ENCODE results near the gene TMEM88. TPM values are rescaled to one million over a fixed set of nuclear protein-coding genes. Genes with fewer than 3 reads are reported as not detected.

TMEM88 gene
- total RNA-seq, 1 experiment from 2014 or later: 1.5 TPM

DNA sequence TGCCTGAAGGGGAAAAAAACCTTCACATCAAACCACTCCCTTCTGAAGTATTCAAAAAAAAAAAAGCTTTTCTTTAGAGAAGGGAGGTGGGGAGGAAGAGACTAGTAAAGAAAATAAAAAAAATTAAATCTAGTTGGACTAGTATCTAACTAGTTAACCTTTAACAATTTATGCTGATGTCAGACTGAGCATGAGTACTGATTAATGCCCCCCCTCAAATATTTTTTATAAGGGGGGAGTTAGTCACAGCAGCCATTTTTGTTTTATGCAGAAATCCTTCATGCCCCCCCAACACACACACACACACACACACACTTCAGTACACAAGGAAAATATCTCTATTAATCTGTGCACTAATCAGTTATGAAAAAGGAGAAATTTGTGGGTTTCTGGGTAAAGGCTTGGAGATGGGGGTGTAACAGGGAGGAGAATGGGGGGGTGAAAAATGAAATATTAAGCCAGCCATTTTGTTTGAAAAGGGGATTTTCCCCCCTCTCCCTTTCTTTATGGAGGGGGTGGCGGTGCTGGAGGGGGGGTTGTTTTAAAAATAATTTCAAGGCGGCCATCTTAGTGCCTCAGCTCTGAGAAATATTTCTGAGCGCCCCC is 29.0 kb downstream of the TMEM88 start:
- H2AFZ ChIP-seq (ENCODE audit: low read length): peak overlapping the region; percentile 64; the same call in 1 of the 2 replicates
- peaks cover 11% of the 10 kb centered on the region for H3F3A ChIP-seq (ENCODE audit: low read length, unreplicated experiment)
- H3K4me1 ChIP-seq (ENCODE audit: insufficient read depth, low read length): peaks cover 20% of the 10 kb centered on the region
- H3K79me2 ChIP-seq (ENCODE audit: low read length): peaks cover 26% of the 10 kb centered on the region
- no peaks in the 10 kb centered on the region for H4K20me1 ChIP-seq (ENCODE audit: low read length)
- peak overlapping the region; percentile 15; the same call in 1 of the 2 replicates for H3K27ac ChIP-seq (ENCODE audit: low read length)
- H3K36me3 ChIP-seq (ENCODE audit: low read depth, low read length): no peaks in the 10 kb centered on the region
- TF ChIP-seq EZH2phosphoT487 (IDR thresholded peaks at IDR 0.05; ENCODE audit: borderline replicate concordance, low read length) (no peak), EZH2 (IDR thresholded peaks at IDR 0.05; ENCODE audit: low read length, unreplicated experiment) (no peak)
- TF ChIP-seq, protein P1, sequence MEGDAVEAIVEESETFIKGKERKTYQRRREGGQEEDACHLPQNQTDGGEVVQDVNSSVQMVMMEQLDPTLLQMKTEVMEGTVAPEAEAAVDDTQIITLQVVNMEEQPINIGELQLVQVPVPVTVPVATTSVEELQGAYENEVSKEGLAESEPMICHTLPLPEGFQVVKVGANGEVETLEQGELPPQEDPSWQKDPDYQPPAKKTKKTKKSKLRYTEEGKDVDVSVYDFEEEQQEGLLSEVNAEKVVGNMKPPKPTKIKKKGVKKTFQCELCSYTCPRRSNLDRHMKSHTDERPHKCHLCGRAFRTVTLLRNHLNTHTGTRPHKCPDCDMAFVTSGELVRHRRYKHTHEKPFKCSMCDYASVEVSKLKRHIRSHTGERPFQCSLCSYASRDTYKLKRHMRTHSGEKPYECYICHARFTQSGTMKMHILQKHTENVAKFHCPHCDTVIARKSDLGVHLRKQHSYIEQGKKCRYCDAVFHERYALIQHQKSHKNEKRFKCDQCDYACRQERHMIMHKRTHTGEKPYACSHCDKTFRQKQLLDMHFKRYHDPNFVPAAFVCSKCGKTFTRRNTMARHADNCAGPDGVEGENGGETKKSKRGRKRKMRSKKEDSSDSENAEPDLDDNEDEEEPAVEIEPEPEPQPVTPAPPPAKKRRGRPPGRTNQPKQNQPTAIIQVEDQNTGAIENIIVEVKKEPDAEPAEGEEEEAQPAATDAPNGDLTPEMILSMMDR (conservative IDR thresholded peaks at IDR 0.05; ENCODE audit: low read depth, low read length): no peak
- H3K4me2 ChIP-seq (ENCODE audit: low read length): peak overlapping the region; percentile 76
- no peaks in the 10 kb centered on the region for H3K27me3 ChIP-seq (ENCODE audit: low read length)
- DNase-seq (peak; percentile 18), ATAC-seq (no peak)
- no peaks in the 10 kb centered on the region for H3K9me2 ChIP-seq (replicated peaks; ENCODE audit: low read length)
- intact Hi-C loops (cut with micrococcal nuclease): no loop called here
- peak overlapping the region; percentile 47 for H3K9ac ChIP-seq (ENCODE audit: low read length)
- ChIA-PET CTCF (no interaction called here), POLR2A (ENCODE audit: unreplicated experiment) (interaction anchor here (0.6 kb wide), 1 partner anchor 273 kb away, joined by 3 read pairs; no protein-coding TSS in a partner anchor)
- peak overlapping the region; percentile 53 for H3K4me3 ChIP-seq (ENCODE audit: low read length)
- H3K9me3 ChIP-seq (ENCODE audit: low read length): no peaks in the 10 kb centered on the region
- BruUV-seq (replicated peaks): no TSS peak

DNA sequence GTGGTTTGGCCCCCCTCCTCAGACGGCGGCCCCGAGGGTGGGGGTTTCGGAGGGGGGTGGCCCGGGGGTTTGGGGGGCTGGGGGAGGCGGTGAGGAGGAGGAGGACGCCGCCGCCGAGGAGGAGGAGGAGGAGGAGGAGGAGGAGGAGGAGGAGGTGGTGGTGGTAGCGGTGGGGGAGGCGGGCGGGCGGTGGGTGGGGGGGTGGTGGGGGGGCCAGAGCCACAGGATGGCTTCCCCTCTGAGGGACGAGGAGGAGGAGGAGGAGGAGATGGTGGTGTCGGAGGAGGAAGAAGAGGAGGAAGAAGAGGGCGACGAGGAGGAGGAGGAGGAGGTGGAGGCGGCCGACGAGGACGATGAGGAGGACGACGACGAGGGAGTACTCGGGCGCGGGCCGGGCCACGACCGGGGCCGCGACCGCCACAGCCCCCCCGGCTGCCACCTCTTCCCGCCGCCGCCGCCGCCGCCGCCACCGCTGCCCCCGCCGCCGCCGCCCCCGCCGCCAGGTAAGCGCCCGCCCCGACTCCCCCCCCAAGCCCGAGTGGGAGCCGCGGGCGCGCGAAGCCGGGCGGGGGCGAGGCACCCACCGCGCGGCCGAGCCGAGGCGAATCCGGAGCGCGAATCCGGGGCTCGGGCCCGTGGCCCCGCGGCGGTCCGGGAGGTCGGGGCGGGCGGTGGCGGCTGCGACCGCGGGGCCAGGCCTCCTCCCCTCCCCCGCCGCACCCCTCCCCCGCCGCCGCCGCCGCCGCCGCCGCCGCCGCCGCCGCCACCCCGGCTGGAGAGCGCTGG is 29.9 kb downstream of the TMEM88 start:
- intact Hi-C loops (cut with micrococcal nuclease): no loop called here
- TF ChIP-seq EZH2 (IDR thresholded peaks at IDR 0.05; ENCODE audit: low read length, unreplicated experiment) (no peak), EZH2phosphoT487 (IDR thresholded peaks at IDR 0.05; ENCODE audit: borderline replicate concordance, low read length) (no peak)
- TF ChIP-seq, protein P1 (conservative IDR thresholded peaks at IDR 0.05; ENCODE audit: low read depth, low read length): no peak
- Histone ChIP-seq H3K4me3 (ENCODE audit: low read length) (peak overlapping the region; percentile 94), H2AFZ (ENCODE audit: low read length) (no peak overlapping the region), H3K27ac (ENCODE audit: low read length) (peak overlapping the region; percentile 96), H3K27me3 (ENCODE audit: low read length) (no peaks in the 10 kb centered on the region), H3K9me2 (replicated peaks; ENCODE audit: low read length) (no peaks in the 10 kb centered on the region), H3K4me1 (ENCODE audit: insufficient read depth, low read length) (peaks cover 29% of the 10 kb centered on the region), H3K36me3 (ENCODE audit: low read depth, low read length) (no peaks in the 10 kb centered on the region), H3K79me2 (ENCODE audit: low read length) (peaks cover 35% of the 10 kb centered on the region), H3F3A (ENCODE audit: low read length, unreplicated experiment) (peaks cover 11% of the 10 kb centered on the region), H4K20me1 (ENCODE audit: low read length) (no peaks in the 10 kb centered on the region), H3K9me3 (ENCODE audit: low read length) (no peaks in the 10 kb centered on the region), H3K4me2 (ENCODE audit: low read length) (no peak overlapping the region), H3K9ac (ENCODE audit: low read length) (peak overlapping the region; percentile 76; the same call in 1 of the 2 replicates)
- POLR2A ChIA-PET (ENCODE audit: unreplicated experiment): no interaction called here
- no peak for ATAC-seq
- no TSS peak for BruUV-seq (replicated peaks)
- CTCF ChIA-PET: no interaction called here
- DNase-seq: no peak

Measured in PC-3 (cell line).